Ovary (tissue), 3 donors: Measurements from ENCODE around the gene TMEM151B.

Experiments
- POLR2A ChIP-seq: fragments of 450-650 bp; IDR thresholded peaks from one replicate; pipeline ENCODE4 v1.6.1; 2017; ENCODE audit warnings: antibody characterized with exemption, mild to moderate bottlenecking, moderate library complexity
- TF ChIP-seq, protein P1 (sequence below), 3 donors: fragments of 450-650 bp in 2 of 3; fragments of 200-600 bp in 1 of 3; IDR thresholded peaks; one replicate each; pipeline versions ENCODE4 v1.5.1 to v1.8.0; 2016 to 2022; ENCODE audit warnings: antibody characterized with exemption in 3 of 3, mild to moderate bottlenecking in 1 of 3
- donor health status: DM: no; HTN: no; CAD: no.

DNA sequence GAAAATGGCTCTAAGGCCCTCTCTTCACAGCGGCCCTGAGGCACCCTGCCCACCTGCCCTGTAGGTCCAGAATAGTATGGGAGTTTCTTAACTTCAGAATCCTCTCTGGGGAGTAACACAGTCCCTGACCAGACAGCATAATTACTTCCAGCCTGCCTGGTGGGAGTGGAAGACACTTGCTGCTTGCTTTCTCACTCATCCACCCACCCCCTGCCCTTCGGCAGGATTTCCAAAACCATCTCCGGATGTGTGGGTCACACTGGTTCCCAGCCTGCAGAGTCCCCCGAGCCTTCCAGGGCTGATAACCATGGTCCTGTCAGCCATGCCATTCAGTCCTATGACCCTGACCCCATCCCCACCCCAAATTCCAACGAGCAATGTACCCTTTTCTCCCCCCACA, 41.4 kb upstream of the TMEM151B start:
- TF ChIP-seq, protein P1, sequence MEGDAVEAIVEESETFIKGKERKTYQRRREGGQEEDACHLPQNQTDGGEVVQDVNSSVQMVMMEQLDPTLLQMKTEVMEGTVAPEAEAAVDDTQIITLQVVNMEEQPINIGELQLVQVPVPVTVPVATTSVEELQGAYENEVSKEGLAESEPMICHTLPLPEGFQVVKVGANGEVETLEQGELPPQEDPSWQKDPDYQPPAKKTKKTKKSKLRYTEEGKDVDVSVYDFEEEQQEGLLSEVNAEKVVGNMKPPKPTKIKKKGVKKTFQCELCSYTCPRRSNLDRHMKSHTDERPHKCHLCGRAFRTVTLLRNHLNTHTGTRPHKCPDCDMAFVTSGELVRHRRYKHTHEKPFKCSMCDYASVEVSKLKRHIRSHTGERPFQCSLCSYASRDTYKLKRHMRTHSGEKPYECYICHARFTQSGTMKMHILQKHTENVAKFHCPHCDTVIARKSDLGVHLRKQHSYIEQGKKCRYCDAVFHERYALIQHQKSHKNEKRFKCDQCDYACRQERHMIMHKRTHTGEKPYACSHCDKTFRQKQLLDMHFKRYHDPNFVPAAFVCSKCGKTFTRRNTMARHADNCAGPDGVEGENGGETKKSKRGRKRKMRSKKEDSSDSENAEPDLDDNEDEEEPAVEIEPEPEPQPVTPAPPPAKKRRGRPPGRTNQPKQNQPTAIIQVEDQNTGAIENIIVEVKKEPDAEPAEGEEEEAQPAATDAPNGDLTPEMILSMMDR (IDR thresholded peaks at IDR 0.05), result no peak
- TF ChIP-seq POLR2A, result no peak
